ENCODE measurements around the gene PTPRA. TPM values are rescaled to one million over a fixed set of nuclear protein-coding genes. Genes with fewer than 3 reads are reported as not detected.

Gene PTPRA
- total and polyA plus RNA-seq, 8 donors = 6.8 to 29.1 (median 18.2) TPM

- FAIRE-seq = no peak
- peaks cover 0 to 2% (median 0%) of the 10 kb centered on the region in 3 donors for H3K4me1 ChIP-seq
- no peak for DNase-seq
- no peaks in the 10 kb centered on the region for H3K9me3 ChIP-seq
- no peaks in the 10 kb centered on the region for H3K27me3 ChIP-seq
- WGBS, 2 donors = 87 to 94% methylated on average over 4 of the region's 4 CpGs
- no peaks in the 10 kb centered on the region for H3K36me3 ChIP-seq
- H3K27ac ChIP-seq = no peak overlapping the region
- no peak for TF ChIP-seq CTCF (IDR thresholded peaks at IDR 0.05)
- H3K4me3 ChIP-seq = no peak overlapping the region
- ATAC-seq = no peak
- intact Hi-C loops (cut with DNase I) = no loop called here
Measured at GRCh38 chr20:2847802-2848201, 25.5 kb upstream of the PTPRA start.

- no peaks in the 10 kb centered on the region for H3K4me1 ChIP-seq
- no peaks in the 10 kb centered on the region for H3K9me3 ChIP-seq
- H3K27ac ChIP-seq = no peak overlapping the region
- H3K27me3 ChIP-seq = no peaks in the 10 kb centered on the region
- WGBS, 2 donors = 89 to 90% methylated on average over 4 of the region's 4 CpGs
- DNase-seq (no peak), ATAC-seq (no peak), FAIRE-seq (no peak)
- no peak for TF ChIP-seq CTCF (IDR thresholded peaks at IDR 0.05)
- H3K4me3 ChIP-seq = no peak overlapping the region
- no peaks in the 10 kb centered on the region for H3K36me3 ChIP-seq
- intact Hi-C loops (cut with DNase I) = no loop called here
Measured at GRCh38 chr20:2849529-2849928, 23.8 kb upstream of the PTPRA start.

DNA sequence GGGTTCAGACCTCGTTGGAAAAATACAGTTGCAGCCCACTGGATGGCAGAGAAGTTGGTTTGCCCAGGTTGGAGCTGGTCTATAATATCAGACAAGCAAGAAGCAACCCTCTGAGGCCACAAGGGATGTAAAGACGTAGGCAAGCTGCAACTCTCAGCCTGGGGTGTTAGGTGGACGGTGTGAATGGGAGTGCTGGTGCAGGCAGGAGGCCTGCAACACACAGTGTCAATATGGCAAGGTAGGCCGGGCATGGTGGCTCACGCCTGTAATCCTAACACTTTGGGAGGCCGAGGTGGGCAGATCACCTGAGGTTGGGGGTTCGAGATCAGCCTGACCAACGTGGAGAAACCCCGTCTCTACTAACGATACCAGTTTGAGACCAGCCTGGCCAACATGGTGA lies 22.2 kb upstream of the PTPRA start:
- Histone ChIP-seq H3K4me1 (no peaks in the 10 kb centered on the region), H3K27ac (no peak overlapping the region), H3K27me3 (no peaks in the 10 kb centered on the region), H3K36me3 (no peaks in the 10 kb centered on the region), H3K4me3 (no peak overlapping the region), H3K9me3 (no peaks in the 10 kb centered on the region)
- no peak for ATAC-seq
- no peak for TF ChIP-seq CTCF (IDR thresholded peaks at IDR 0.05)
- FAIRE-seq = no peak
- WGBS, 2 donors = 90 to 92% methylated on average over 10 of the region's 10 CpGs
- intact Hi-C loops (cut with DNase I) = loop anchor here in 1 of 3 donors (5.0 kb wide), 1 partner anchor 94 kb away; no protein-coding TSS in a partner anchor
- no peak for DNase-seq

- no peaks in the 10 kb centered on the region for H3K9me3 ChIP-seq
- H3K36me3 ChIP-seq = peaks cover 0 to 7% (median 0%) of the 10 kb centered on the region in 3 donors
- intact Hi-C loops (cut with DNase I) = no loop called here
- no peak overlapping the region for H3K4me3 ChIP-seq
- no peak for TF ChIP-seq CTCF (IDR thresholded peaks at IDR 0.05)
- no peaks in the 10 kb centered on the region for H3K4me1 ChIP-seq
- no peak for ATAC-seq
- no peak overlapping the region for H3K27ac ChIP-seq
- no peaks in the 10 kb centered on the region for H3K27me3 ChIP-seq
- DNase-seq = no peak
- FAIRE-seq = no peak
- 84 to 91% methylated on average over 2 of the region's 2 CpGs for WGBS, 2 donors
Measured at GRCh38 chr20:2858591-2858990, 14.7 kb upstream of the PTPRA start.

DNA sequence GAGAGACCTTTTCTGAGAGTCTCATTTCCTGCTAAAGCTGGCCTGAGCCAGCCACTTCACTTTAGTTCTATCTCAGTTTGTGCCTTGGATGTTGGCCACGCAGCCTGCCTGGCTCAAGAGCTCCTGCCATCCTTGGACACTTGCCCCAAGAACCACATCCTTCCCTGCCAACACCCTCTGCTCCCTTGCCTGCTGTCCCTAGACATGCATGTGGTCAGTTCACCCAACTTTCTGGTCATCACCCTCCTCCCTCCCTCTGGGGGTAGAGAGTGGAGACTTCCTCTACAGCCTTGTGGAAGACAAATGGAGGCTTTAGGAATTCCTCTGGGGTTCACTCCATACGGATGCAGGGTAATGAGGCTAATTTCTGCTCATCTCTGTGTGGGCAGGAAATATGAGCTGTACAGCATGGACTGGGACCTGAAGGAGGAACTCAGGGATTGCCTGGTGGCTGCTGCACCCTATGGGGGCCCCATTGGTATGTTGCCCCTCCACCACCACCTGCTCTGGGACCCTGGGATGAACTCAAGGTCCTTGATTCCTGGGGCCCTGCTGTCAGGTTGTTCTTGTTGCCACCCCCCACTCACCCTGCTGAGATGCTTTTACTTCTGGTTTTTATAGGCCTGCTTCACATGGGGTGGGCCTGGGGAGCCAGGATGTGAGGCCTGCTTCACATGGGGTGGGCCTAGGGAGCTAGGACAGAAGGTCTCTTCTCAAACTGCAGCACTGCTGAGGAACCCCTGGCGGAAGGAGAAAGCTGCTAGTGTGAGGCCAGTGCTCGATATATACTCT lies 13.8 kb upstream of the PTPRA start:
- intact Hi-C loops (cut with DNase I) = no loop called here
- no peak overlapping the region for H3K27ac ChIP-seq
- H3K4me1 ChIP-seq = no peaks in the 10 kb centered on the region
- DNase-seq = no peak
- 87 to 90% methylated on average over 4 of the region's 4 CpGs for WGBS, 2 donors
- H3K36me3 ChIP-seq = peaks cover 0 to 7% (median 0%) of the 10 kb centered on the region in 3 donors
- H3K27me3 ChIP-seq = no peaks in the 10 kb centered on the region
- H3K9me3 ChIP-seq = no peaks in the 10 kb centered on the region
- no peak for TF ChIP-seq CTCF (IDR thresholded peaks at IDR 0.05)
- no peak for FAIRE-seq
- H3K4me3 ChIP-seq = no peak overlapping the region
- peak in 1 of 4 donors; percentile 30 for ATAC-seq

Measured in pancreas (tissue), 10 donors.